NCI-H510A treated with DMSO at 0.1 percent for 48 hours (cell line): Measurements from ENCODE around the gene RBM4B.

Source experiments
- DNase-seq: peaks from one replicate; lab custom pipeline; 2025; lab: John Stamatoyannopoulos, UW

The RBM4B gene

DNA sequence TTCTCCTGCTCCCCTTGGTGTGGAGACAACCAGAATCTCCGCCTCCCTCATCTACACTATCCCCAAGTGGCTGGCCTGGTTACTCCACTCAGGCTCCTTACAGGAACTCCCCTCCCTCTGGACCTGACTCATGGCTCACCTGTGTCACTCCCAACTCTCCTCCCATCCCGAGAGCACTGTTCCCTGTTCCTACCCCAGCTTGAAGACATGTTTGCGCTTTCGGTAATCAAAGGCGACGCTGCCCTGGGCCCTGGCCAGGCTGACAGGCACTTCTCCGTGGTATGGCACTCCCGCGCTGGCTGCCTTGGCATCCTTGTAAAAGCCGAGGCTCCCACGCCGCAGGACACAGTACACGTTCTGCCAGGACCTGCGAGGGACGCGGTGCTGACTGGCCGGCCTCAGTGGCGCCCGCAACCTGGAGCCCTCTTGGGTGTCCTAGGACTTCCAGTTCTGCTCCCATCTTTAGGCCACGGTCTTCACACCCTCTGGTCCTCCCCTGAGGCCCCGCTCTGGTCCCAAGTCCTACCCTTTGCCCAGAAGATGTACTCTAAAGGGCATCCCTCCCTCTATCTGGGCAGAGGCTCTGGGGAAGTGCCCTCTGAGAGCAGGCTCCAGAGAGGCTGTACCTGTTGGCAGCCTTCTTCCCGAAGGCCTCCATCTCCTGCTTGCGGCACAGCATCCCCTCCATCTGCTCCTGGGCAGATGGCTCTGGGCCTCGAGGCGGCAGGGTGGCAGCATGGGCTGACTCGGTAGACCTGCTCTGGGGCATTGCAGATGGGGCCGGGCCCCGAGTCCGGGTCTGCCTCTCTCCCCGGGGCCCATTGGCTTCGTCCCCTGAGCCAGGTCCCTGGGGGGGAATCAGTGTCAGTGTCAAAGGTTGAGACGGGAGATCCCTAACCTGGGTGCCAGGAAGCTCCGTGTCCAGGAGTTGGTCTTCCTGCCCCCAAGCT, 9.4 kb upstream of the RBM4B start:
- no peak for DNase-seq

GRCh38 chr11:66686100-66686785, 8.6 kb upstream of the RBM4B start:
- DNase-seq: no peak

DNA sequence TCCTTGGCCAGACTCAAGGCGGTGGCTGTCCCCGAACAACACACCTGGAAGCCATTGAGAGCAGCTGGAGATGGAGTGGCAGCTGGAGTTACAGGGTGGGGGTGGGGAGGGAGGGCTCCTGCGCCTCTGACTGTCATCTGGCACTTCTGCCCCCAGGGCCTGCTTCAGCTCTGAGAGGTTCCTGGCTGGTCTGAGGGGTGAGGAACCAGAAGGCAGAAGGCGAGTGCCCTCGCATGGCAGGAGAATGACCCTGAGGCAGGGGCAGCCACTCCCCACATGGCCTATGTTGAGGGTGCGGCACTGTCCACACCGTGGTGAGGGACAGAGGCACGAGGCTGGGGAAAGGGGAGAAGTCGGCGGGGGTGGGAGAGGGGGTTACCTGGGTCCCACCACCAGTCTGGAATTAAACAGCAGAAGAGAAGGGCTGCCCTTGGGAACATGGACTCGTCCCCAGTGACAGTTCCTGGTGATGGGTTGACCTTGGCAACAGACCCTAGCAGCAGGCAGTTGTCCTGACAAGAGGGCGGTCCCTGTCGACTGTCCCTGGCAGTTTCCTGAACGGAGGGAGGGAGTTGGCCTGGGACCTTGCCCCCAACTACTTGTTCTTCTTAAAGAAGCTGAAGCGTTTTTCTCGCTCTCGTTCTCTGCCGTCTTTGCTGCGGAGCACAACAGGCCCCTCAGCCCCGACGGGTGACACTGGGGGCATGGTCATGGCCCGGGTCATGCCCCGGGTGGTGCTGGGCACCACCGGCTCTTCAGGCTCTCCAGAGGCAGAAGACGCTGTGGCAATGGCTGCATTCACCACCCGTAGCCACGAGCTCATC, 7.8 kb upstream of the RBM4B start:
- DNase-seq: peak; percentile 69

GRCh38 chr11:66684635-66685034, 6.9 kb upstream of the RBM4B start:
- DNase-seq: no peak

- no peak for DNase-seq
These were observed 6.2 kb upstream of the RBM4B start for GRCh38 chr11:66683877-66684276.

- DNase-seq: no peak
These were observed 3.4 kb upstream of the RBM4B start for GRCh38 chr11:66680966-66681645.

DNA sequence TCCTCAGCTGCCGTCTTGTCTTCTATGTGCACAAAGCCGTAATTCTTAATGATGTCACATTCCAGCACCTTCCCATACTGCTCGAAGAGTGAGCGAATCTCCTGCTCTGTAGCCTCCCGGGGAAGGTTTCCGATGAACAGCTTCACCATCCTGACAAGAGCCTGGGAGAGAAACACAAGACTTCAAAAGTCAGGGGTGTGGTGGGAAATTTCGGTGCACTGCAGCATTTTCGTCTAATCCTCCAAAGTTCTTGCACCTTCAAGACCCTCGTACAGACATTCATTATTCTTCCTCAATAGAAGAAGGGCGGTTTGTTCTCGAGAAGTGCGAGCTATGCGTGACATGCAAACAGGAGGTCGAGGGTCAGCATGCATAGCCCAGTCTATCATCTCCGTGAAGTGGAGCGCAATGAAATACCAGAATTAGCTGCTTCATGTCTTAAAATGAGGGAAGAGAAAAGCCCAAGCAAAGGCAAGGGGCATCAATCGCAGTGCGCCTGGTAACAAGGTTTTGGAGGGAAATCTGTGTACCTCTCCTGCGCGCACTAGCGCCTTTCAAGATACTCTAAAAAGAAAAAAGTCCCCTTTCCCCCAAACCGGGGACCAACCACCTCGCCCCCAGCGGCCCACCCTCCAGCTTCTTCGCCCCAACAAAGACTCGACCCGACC, 622 bp downstream of the RBM4B start:
- DNase-seq: no peak

DNA sequence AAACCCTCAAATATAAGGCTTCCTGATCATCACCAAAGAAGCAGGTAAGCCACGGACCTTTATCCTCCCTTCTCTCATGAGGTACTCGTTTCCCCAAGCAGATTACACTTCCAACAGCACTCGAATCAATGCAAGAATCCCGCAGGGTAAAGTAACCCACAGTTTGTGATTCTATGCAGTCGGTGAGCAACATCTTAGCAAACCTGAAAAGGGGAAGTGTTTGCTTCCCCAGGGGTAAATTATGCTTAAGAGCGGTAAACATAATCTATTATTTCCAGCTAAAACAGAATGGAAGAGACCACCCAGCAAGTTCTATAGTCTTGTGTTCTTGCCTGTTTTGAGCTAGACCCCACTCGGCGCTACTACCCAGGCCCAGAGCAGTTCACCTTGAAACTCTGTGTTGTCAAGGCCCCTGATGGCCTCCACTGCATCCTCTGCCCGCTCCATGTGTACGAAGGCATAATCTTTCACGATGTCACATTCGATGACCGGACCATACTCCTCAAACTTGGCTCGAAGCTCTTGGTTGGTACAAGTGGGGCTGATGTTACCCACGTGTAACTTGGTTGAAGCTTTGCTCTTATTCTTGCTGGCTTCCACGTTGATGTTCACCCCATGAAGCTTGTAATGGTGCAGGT, 1.3 kb downstream of the RBM4B start:
- DNase-seq: no peak

DNA sequence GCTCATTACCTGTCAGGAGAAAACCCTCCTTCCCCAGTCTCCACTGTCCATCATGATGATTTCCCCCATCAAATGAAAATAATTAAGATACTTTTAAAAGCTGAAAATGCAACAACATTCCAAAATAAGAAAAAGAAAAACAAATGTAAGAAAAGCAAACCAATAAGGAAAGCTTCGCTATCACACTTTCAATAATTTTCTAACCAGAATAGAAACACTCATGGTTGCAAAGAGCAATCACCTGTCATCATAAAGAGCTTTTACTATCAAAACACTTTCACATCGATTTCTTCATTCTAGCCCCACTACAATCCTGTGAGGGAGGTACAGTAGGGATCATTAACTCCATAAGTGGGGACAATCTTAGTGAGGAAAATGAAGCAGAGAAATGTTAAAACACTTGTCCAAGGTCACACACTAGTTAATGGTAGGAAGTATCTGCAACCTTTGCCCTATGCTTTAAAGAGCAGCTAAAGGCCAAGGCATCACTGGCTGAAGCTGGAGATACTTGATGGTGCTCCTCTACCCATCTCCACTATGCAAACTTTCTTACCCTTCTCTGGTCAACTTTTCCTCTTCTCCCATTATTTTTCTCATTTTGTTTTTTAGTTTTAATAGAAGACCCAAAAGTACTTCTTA, 2.6 kb downstream of the RBM4B start:
- DNase-seq: peak; percentile 67

DNA sequence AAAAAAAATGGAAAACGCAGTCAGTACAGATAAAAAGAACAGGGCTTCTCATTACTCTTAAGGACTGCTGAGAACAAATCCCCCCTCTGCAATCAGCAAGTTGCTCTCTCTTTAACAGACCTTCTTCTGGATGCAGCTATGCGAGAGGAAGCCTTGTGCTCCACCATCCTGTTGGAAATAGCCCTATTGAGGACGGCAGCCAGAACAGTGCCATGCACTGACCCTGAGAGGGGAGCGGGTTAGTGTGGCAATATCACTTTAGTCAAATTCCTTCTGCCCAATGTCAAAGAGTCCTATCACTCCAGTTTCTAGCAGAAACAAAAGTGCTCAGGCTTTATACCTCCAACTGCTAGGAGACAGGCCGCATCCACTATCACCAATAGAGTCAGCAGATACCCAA, 6.9 kb downstream of the RBM4B start:
- no peak for DNase-seq

DNA sequence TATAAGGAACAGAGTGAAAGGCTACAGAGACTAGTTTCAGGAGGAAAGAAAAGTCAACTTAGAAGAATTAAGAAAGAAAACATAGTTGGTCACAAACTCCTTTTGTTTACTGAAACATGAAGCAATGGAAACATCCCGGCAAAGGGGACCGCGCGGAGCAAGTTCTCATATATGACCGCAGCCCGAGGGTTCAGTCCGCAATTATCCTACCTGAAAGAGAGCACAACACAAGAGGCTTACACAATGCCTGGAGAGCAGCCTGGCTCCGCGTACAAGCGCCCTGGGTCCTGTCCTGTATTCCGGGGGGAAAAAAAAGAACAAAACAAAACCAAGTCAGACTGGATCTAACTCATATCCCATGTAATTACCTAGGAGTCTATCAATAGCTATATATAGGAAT, 12.3 kb downstream of the RBM4B start:
- no peak for DNase-seq

GRCh38 chr11:66663741-66664296, 13.9 kb downstream of the RBM4B start:
- DNase-seq: no peak

- DNase-seq: no peak
These were observed 17.9 kb downstream of the RBM4B start for GRCh38 chr11:66659763-66660162.

DNA sequence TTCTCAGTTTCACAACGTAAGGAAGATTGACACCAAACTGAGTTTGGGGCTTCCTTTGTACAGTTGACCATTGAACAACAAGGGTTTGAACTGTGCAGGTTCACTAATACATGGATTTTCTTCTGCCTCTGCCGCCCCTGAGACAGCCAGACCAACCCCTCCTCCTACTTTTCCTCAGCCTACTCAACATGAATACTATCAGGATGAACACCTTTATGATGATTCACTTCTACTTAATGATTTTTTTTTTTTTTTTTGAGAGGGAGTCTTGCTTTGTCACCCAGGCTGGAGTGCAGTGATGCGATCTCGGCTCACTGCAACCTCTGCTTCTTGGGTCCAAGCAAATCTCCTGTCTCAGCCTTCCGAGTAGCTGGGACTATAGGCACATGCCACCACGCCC, 24.6 kb downstream of the RBM4B start:
- DNase-seq: no peak

DNA sequence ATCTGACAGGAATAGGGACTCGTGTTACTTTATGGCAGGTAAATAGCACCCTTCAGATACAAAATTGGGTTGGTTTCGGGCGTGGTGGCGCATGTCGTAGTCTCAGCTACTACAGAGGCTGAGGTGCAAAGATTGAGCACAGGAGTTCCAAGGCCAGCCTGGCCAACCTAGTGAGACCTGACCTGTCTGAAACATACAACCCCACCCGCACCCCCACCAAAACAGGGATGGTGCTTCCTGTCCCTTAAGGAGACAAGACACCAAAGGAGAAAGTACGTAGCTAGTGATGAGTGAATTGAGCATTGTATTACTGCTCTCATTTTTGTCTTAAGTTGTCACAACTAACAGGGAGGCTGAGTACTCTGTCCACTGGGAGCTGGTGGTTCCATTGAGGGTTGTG, 25.0 kb downstream of the RBM4B start:
- DNase-seq: no peak

DNA sequence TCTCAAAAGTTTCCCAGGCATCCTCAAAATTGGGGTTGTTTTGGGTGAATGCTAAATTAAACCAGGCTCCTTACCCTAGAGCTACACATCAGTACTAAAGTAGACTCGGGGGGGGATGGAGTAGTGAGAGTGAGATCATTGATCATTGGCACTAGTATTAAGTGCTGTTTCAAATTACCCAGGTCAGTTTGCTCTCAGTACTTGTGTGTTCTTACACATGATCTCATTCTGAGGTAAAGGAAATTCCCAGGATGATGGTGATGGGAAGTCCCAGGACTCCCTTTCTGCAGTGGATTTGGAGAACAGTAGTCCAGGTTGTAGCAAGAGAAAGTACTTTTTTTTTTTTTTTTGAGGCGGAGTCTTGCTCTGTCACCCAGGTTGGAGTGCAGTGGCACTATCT, 26.7 kb downstream of the RBM4B start:
- no peak for DNase-seq

- no peak for DNase-seq
These were observed 27.8 kb downstream of the RBM4B start for GRCh38 chr11:66649903-66650302.

GRCh38 chr11:66646828-66647227, 30.9 kb downstream of the RBM4B start:
- no peak for DNase-seq

GRCh38 chr11:66643745-66644437, 33.8 kb downstream of the RBM4B start:
- DNase-seq: no peak
